ENCODE measurements around the gene SLC26A1. TPM values are rescaled to one million over a fixed set of nuclear protein-coding genes. Genes with fewer than 3 reads are reported as not detected.

Gene SLC26A1
- total RNA-seq, 2 experiments from 2014 or later, result 0.30 TPM; not detected in 1

DNA sequence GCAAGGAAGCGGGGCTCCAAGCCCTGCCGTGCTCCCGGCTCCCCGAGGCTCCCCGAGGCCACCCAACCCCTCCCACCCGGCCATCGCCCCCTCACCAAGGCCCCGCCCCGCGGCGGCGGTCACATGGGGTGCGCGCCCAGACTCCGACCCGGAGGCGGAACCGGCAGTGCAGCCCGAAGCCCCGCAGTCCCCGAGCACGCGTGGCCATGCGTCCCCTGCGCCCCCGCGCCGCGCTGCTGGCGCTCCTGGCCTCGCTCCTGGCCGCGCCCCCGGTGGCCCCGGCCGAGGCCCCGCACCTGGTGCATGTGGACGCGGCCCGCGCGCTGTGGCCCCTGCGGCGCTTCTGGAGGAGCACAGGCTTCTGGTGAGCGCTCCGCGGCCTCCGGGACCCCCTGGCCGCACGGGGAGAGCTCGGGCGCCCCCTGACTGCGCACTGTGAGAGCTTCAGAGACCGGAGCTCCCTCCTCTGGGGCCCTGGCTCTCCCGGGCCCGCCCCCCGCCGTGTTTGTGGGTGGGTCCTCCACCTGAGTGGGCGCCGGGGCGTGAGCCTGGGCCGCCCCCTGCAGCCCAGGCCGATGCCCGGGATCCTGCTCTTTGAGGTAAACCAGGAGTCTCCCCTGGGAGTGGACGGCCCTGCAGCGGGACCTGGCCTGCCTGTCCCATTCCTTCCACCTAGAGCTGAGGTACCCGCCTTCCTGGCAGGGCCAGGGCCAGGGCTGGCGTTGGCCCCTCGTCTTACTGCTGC, 6.2 kb downstream of the SLC26A1 start, which contains the start of gene IDUA:
Gene IDUA, plus strand, starts transcription at position 166 of the 745 bp plus-strand sequence. Its CDS starts 41 bp downstream, at position 207.
- H3K4me1 ChIP-seq (ENCODE audit: insufficient read depth, low read length, poor library complexity, severe bottlenecking), result no peaks in the 10 kb centered on the region
- peak; percentile 90 for DNase-seq (ENCODE audit: low spot score)
- intact Hi-C loops (cut with micrococcal nuclease; ENCODE audit: unreplicated experiment), result loop anchor here (1.0 to 5.0 kb wide), 4 partner anchors 54 to 244 kb away; partner anchors contain the start of genes GAK and TMEM175
- no peak within 1 kb of the TSS for H3K27ac ChIP-seq (ENCODE audit: low read depth, low read length, poor library complexity, severe bottlenecking)
- POLR2A ChIA-PET, result interaction anchor here (1.0 kb wide), 1 partner anchor 193 kb away, joined by 3 read pairs; no protein-coding TSS in a partner anchor
- H3K4me2 ChIP-seq (ENCODE audit: low read length), result peak within 1 kb of the TSS; percentile 66
- no peaks in the 10 kb centered on the region for H3K79me2 ChIP-seq (ENCODE audit: insufficient read depth, low read depth, low read length)
- no peaks in the 10 kb centered on the region for H4K20me1 ChIP-seq (ENCODE audit: insufficient read depth, low read length)
- CTCF ChIA-PET (ENCODE audit: unreplicated experiment), result interaction anchor here (0.6 kb wide), 1 partner anchor 66 kb away, joined by 3 read pairs; no protein-coding TSS in a partner anchor
- H3K36me3 ChIP-seq (ENCODE audit: insufficient read depth, low read length), result no peaks in the 10 kb centered on the region
- TF ChIP-seq EZH2phosphoT487 (IDR thresholded peaks at IDR 0.05; ENCODE audit: borderline replicate concordance, low read depth, low read length), result no peak
- TF ChIP-seq, protein P1, sequence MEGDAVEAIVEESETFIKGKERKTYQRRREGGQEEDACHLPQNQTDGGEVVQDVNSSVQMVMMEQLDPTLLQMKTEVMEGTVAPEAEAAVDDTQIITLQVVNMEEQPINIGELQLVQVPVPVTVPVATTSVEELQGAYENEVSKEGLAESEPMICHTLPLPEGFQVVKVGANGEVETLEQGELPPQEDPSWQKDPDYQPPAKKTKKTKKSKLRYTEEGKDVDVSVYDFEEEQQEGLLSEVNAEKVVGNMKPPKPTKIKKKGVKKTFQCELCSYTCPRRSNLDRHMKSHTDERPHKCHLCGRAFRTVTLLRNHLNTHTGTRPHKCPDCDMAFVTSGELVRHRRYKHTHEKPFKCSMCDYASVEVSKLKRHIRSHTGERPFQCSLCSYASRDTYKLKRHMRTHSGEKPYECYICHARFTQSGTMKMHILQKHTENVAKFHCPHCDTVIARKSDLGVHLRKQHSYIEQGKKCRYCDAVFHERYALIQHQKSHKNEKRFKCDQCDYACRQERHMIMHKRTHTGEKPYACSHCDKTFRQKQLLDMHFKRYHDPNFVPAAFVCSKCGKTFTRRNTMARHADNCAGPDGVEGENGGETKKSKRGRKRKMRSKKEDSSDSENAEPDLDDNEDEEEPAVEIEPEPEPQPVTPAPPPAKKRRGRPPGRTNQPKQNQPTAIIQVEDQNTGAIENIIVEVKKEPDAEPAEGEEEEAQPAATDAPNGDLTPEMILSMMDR (conservative IDR thresholded peaks at IDR 0.05; ENCODE audit: low read length), result peak; percentile 85
- BruUV-seq (replicated peaks), result no TSS peak
- peak within 1 kb of the TSS; percentile 67 for H3K4me3 ChIP-seq (ENCODE audit: low read depth, low read length, poor library complexity, severe bottlenecking)
- H3K9me3 ChIP-seq (ENCODE audit: low read length), result no peaks in the 10 kb centered on the region
- H3K9me2 ChIP-seq (ENCODE audit: insufficient read depth, low read length), result no peaks in the 10 kb centered on the region
- peak within 1 kb of the TSS; percentile 78 for H2AFZ ChIP-seq (ENCODE audit: low read length)

DNA sequence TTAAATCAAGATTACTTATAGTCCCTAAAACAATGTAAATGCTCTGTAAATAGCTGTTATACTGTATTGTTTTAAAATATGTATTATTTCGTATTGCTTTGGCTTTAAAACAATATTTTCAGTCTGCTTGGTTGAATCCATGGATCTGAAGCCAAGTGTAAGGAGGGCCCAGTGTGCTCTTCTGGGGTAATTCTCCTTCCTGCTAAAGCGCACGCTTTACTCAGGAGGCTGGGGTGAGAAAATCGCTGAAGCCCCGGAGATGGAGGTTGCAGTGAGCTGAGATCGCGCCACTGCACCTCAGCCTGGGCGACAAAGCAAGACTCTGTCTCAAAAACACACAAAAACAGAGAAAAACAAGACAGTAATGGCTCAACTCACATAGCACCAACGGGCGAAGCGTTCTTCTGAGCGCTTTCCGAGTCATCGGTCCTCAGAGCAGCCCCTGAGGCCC, 6.8 kb downstream of the SLC26A1 start:
- peak overlapping the region; percentile 66 for H3K4me2 ChIP-seq (ENCODE audit: low read length)
- ChIA-PET CTCF (ENCODE audit: unreplicated experiment) (interaction anchor here (0.6 kb wide), 1 partner anchor 65 kb away, joined by 3 read pairs; no protein-coding TSS in a partner anchor), POLR2A (no interaction called here)
- no peaks in the 10 kb centered on the region for H4K20me1 ChIP-seq (ENCODE audit: insufficient read depth, low read length)
- no peak overlapping the region for H3K27ac ChIP-seq (ENCODE audit: low read depth, low read length, poor library complexity, severe bottlenecking)
- no peaks in the 10 kb centered on the region for H3K36me3 ChIP-seq (ENCODE audit: insufficient read depth, low read length)
- no peak for TF ChIP-seq EZH2phosphoT487 (IDR thresholded peaks at IDR 0.05; ENCODE audit: borderline replicate concordance, low read depth, low read length)
- TF ChIP-seq, protein P1 (conservative IDR thresholded peaks at IDR 0.05; ENCODE audit: low read length), result no peak
- H2AFZ ChIP-seq (ENCODE audit: low read length), result peak overlapping the region; percentile 78
- no TSS peak for BruUV-seq (replicated peaks)
- no peak for DNase-seq (ENCODE audit: low spot score)
- intact Hi-C loops (cut with micrococcal nuclease; ENCODE audit: unreplicated experiment), result loop anchor here (2.0 to 5.0 kb wide), 3 partner anchors 54 to 244 kb away; partner anchors contain the start of genes GAK and TMEM175
- H3K9me3 ChIP-seq (ENCODE audit: low read length), result no peaks in the 10 kb centered on the region
- H3K4me3 ChIP-seq (ENCODE audit: low read depth, low read length, poor library complexity, severe bottlenecking), result peak overlapping the region; percentile 67
- H3K4me1 ChIP-seq (ENCODE audit: insufficient read depth, low read length, poor library complexity, severe bottlenecking), result no peaks in the 10 kb centered on the region
- no peaks in the 10 kb centered on the region for H3K9me2 ChIP-seq (ENCODE audit: insufficient read depth, low read length)
- H3K79me2 ChIP-seq (ENCODE audit: insufficient read depth, low read depth, low read length), result no peaks in the 10 kb centered on the region

Measured in OCI-LY7 (cell line).